ENCODE data around the gene EML1. TPM values are rescaled to one million over a fixed set of nuclear protein-coding genes. Genes with fewer than 3 reads are reported as not detected.

The EML1 gene
- total RNA-seq, 1 experiment from 2014 or later: 12.0 TPM

GRCh38 chr14:99990268-99991170 is 197.3 kb downstream of the EML1 start:
- ATAC-seq (no peak), DNase-seq (no peak)
- ChIA-PET POLR2A (ENCODE audit: unreplicated experiment) (no interaction called here), CTCF (no interaction called here)
- intact Hi-C loops (cut with micrococcal nuclease): no loop called here
- Histone ChIP-seq H3F3A (ENCODE audit: low read length, unreplicated experiment) (no peaks in the 10 kb centered on the region), H3K79me2 (ENCODE audit: low read length) (no peaks in the 10 kb centered on the region), H3K4me3 (ENCODE audit: low read length) (no peak overlapping the region), H3K27ac (ENCODE audit: low read length) (no peak overlapping the region), H4K20me1 (ENCODE audit: low read length) (no peaks in the 10 kb centered on the region), H3K9me2 (replicated peaks; ENCODE audit: low read length) (no peaks in the 10 kb centered on the region), H2AFZ (ENCODE audit: low read length) (no peak overlapping the region), H3K36me3 (ENCODE audit: low read depth, low read length) (no peaks in the 10 kb centered on the region), H3K9me3 (ENCODE audit: low read length) (no peaks in the 10 kb centered on the region), H3K4me1 (ENCODE audit: insufficient read depth, low read length) (no peaks in the 10 kb centered on the region), H3K9ac (ENCODE audit: low read length) (no peak overlapping the region), H3K4me2 (ENCODE audit: low read length) (no peak overlapping the region), H3K27me3 (ENCODE audit: low read length) (no peaks in the 10 kb centered on the region)
- no TSS peak for BruUV-seq (replicated peaks)
- TF ChIP-seq EZH2phosphoT487 (IDR thresholded peaks at IDR 0.05; ENCODE audit: borderline replicate concordance, low read length) (no peak), EZH2 (IDR thresholded peaks at IDR 0.05; ENCODE audit: low read length, unreplicated experiment) (no peak), CTCF (conservative IDR thresholded peaks at IDR 0.05; ENCODE audit: low read depth, low read length) (no peak)

GRCh38 chr14:99991331-99991730 is 198.1 kb downstream of the EML1 start:
- POLR2A ChIA-PET (ENCODE audit: unreplicated experiment): no interaction called here
- no peak for ATAC-seq
- intact Hi-C loops (cut with micrococcal nuclease): no loop called here

More at GRCh38 chr14:99991331-99991730, 198.1 kb downstream of the EML1 start:
- no peaks in the 10 kb centered on the region for H3K36me3 ChIP-seq (ENCODE audit: low read depth, low read length)
- CTCF ChIA-PET: no interaction called here
- H3K4me3 ChIP-seq (ENCODE audit: low read length): no peak overlapping the region
- H3K27ac ChIP-seq (ENCODE audit: low read length): no peak overlapping the region
- DNase-seq: no peak
- H3K9me2 ChIP-seq (replicated peaks; ENCODE audit: low read length): no peaks in the 10 kb centered on the region
- H2AFZ ChIP-seq (ENCODE audit: low read length): no peak overlapping the region
- H4K20me1 ChIP-seq (ENCODE audit: low read length): no peaks in the 10 kb centered on the region
- H3F3A ChIP-seq (ENCODE audit: low read length, unreplicated experiment): no peaks in the 10 kb centered on the region
- no peaks in the 10 kb centered on the region for H3K27me3 ChIP-seq (ENCODE audit: low read length)
- no peaks in the 10 kb centered on the region for H3K4me1 ChIP-seq (ENCODE audit: insufficient read depth, low read length)
- no peaks in the 10 kb centered on the region for H3K9me3 ChIP-seq (ENCODE audit: low read length)
- H3K79me2 ChIP-seq (ENCODE audit: low read length): no peaks in the 10 kb centered on the region
- no TSS peak for BruUV-seq (replicated peaks)
- TF ChIP-seq CTCF (conservative IDR thresholded peaks at IDR 0.05; ENCODE audit: low read depth, low read length) (no peak), EZH2 (IDR thresholded peaks at IDR 0.05; ENCODE audit: low read length, unreplicated experiment) (no peak), EZH2phosphoT487 (IDR thresholded peaks at IDR 0.05; ENCODE audit: borderline replicate concordance, low read length) (no peak)
- no peak overlapping the region for H3K4me2 ChIP-seq (ENCODE audit: low read length)
- no peak overlapping the region for H3K9ac ChIP-seq (ENCODE audit: low read length)

Other genes with a start within 250 kb of the EML1 start
- gene CCDC85C, start 189.2 kb upstream of the EML1 start, total RNA-seq (2014; rRNA removed): 36.4 and 44.6 TPM in 2 replicates
- gene HHIPL1, start 148.3 kb upstream of the EML1 start, total RNA-seq (2014; rRNA removed): 0.84 and 0.92 TPM in 2 replicates
- 0.52 and 1.2 TPM in 2 replicates for gene CYP46A1, start 109.1 kb upstream of the EML1 start, total RNA-seq (2014; rRNA removed)

Measured in PC-3 (cell line).